K562 (cell line): ENCODE results near the gene P4HB. TPM values are rescaled to one million over a fixed set of nuclear protein-coding genes. Genes with fewer than 3 reads are reported as not detected.

Experiments
- BRD4 ChIP-seq: fragments of 200-600 bp; sonication (generic); IDR thresholded peaks from 2 replicates; pipeline ENCODE4 v1.6.1; 2017; ENCODE audit warnings: inconsistent platforms
- BRF2 ChIP-seq: IDR thresholded peaks from 3 replicates; pipeline ENCODE4 v1.6.1; 2011; ENCODE audit warnings: borderline replicate concordance, mild to moderate bottlenecking; ENCODE audit not compliant: insufficient read length, insufficient read depth
- C11orf30 ChIP-seq: fragments of 450-650 bp; IDR thresholded peaks from 2 replicates; pipeline ENCODE4 v1.6.1; 2016; ENCODE audit warnings: low read depth, mild to moderate bottlenecking
- EWSR1 ChIP-seq: fragments of 450-650 bp; IDR thresholded peaks from 2 replicates; pipeline ENCODE4 v1.6.1; 2018; ENCODE audit warnings: borderline replicate concordance, mild to moderate bottlenecking, low read depth, moderate library complexity; ENCODE audit not compliant: partially characterized antibody
- HNRNPLL ChIP-seq: fragments of 200-400 bp; formaldehyde crosslinking; IDR thresholded peaks from 2 replicates; pipeline ENCODE4 v1.6.1; 2017; ENCODE audit warnings: low read length, low read depth, mild to moderate bottlenecking; ENCODE audit not compliant: poor library complexity, severe bottlenecking
- MBD2 ChIP-seq: sonication (generic); IDR thresholded peaks from 2 replicates; pipeline ENCODE4 v1.6.1; 2016; ENCODE audit warnings: low read depth, borderline replicate concordance
- MTF1 ChIP-seq: fragments of 250-450 bp; sonication (Bioruptor Pico); IDR thresholded peaks from 2 replicates; pipeline ENCODE4 v1.9.0; 2021; ENCODE audit warnings: moderate library complexity, mild to moderate bottlenecking, inconsistent platforms, borderline replicate concordance
- POLR2B ChIP-seq: fragments of 450-650 bp; IDR thresholded peaks from 2 replicates; pipeline ENCODE4 v1.6.1; 2018; ENCODE audit warnings: low read depth; ENCODE audit not compliant: partially characterized antibody
- SUPT5H ChIP-seq: fragments of 450-650 bp; IDR thresholded peaks from 2 replicates; pipeline ENCODE4 v1.6.1; 2016
- ZFX ChIP-seq: sonication (generic); formaldehyde crosslinking; IDR thresholded peaks from 2 replicates; pipeline ENCODE4 v1.8.0; 2022; ENCODE audit warnings: mild to moderate bottlenecking, missing genetic modification reagents, moderate library complexity
- ZNF280B ChIP-seq: fragments of 250-450 bp; sonication (Bioruptor Pico); IDR thresholded peaks from 2 replicates; pipeline ENCODE4 v1.5.1; 2021; ENCODE audit warnings: mild to moderate bottlenecking
- polyA plus RNA-seq, 8 experiments: library from polyadenylated mRNA; depleted of rRNA in 4 of 8; stranded (reverse) in 5 of 8; unstranded in 3 of 8; fragments of >200 nt; fragmentation: Nextera tagmentation in 2 of 8; fragmentation: Illumina TruSeq in 1 of 8; extraction: Ambion mirVana in 2 of 8; extraction: Trizol in 1 of 8; gene quantifications; 2 replicates each; pipeline versions ENCODE4 v1.2.1 to v1.2.3, GENCODE V29; 2011 to 2014; ENCODE audit warnings: inconsistent platforms in 1 of 8, missing spikeins in 1 of 8
- total RNA-seq, 7 experiments: library from RNA; depleted of rRNA in 6 of 7; stranded (reverse); fragments of >200 nt in 6 of 7; fragmentation: Illumina TruSeq in 2 of 7; extraction: Trizol in 2 of 7; gene quantifications; 2 replicates each; pipeline versions ENCODE4 v1.2.1 to v1.2.3, GENCODE V29; 2011 to 2021; ENCODE audit warnings: low replicate concordance in 1 of 7
- TF ChIP-seq, protein P1 (sequence below), 2 experiments: fragments of 450-650 bp; formaldehyde crosslinking in 1 of 2; IDR thresholded peaks; 2 replicates each; pipeline versions ENCODE4 v1.4.0 to v1.6.1; 2014 to 2020; ENCODE audit warnings: mild to moderate bottlenecking in 2 of 2, borderline replicate concordance in 1 of 2, low read depth in 1 of 2
- TF ChIP-seq, protein P2 (sequence below): sonication (generic); formaldehyde crosslinking; IDR thresholded peaks from 2 replicates; pipeline ENCODE4 v1.8.1; 2023; ENCODE audit warnings: mild to moderate bottlenecking, missing genetic modification reagents

Gene P4HB
- total and polyA plus RNA-seq, 9 of the 15 experiments (the other 6 are each of a cell fraction or from before 2014, with no cell fraction given), result 4.4 to 645 (median 325) TPM

GRCh38 chr17:81821603-81822311 lies 38.6 kb downstream of the P4HB start (continued):
- TF ChIP-seq EWSR1 (no peak), BRF2 (no peak), MTF1 (CRISPR knock-in tag) (no peak), SUPT5H (0 out of 2 replicates have a peak, but pooled peaks have one; percentile 45), BRD4 (no peak; the same call in 1 of the 2 replicates), HNRNPLL (no peak), C11orf30 (no peak), MBD2 (no peak), POLR2B (no peak), ZFX (CRISPR knock-in tag) (peak; percentile 63), ZNF280B (CRISPR knock-in tag) (no peak)
- TF ChIP-seq, protein P1, sequence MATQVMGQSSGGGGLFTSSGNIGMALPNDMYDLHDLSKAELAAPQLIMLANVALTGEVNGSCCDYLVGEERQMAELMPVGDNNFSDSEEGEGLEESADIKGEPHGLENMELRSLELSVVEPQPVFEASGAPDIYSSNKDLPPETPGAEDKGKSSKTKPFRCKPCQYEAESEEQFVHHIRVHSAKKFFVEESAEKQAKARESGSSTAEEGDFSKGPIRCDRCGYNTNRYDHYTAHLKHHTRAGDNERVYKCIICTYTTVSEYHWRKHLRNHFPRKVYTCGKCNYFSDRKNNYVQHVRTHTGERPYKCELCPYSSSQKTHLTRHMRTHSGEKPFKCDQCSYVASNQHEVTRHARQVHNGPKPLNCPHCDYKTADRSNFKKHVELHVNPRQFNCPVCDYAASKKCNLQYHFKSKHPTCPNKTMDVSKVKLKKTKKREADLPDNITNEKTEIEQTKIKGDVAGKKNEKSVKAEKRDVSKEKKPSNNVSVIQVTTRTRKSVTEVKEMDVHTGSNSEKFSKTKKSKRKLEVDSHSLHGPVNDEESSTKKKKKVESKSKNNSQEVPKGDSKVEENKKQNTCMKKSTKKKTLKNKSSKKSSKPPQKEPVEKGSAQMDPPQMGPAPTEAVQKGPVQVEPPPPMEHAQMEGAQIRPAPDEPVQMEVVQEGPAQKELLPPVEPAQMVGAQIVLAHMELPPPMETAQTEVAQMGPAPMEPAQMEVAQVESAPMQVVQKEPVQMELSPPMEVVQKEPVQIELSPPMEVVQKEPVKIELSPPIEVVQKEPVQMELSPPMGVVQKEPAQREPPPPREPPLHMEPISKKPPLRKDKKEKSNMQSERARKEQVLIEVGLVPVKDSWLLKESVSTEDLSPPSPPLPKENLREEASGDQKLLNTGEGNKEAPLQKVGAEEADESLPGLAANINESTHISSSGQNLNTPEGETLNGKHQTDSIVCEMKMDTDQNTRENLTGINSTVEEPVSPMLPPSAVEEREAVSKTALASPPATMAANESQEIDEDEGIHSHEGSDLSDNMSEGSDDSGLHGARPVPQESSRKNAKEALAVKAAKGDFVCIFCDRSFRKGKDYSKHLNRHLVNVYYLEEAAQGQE (IDR thresholded peaks at IDR 0.05; ENCODE audit: borderline replicate concordance), result peak; percentile 75
- TF ChIP-seq, protein P1 (CRISPR knock-in tag; IDR thresholded peaks at IDR 0.05; ENCODE audit: low read depth), result peak; percentile 22; the same call in 1 of the 2 replicates
- TF ChIP-seq, protein P2, sequence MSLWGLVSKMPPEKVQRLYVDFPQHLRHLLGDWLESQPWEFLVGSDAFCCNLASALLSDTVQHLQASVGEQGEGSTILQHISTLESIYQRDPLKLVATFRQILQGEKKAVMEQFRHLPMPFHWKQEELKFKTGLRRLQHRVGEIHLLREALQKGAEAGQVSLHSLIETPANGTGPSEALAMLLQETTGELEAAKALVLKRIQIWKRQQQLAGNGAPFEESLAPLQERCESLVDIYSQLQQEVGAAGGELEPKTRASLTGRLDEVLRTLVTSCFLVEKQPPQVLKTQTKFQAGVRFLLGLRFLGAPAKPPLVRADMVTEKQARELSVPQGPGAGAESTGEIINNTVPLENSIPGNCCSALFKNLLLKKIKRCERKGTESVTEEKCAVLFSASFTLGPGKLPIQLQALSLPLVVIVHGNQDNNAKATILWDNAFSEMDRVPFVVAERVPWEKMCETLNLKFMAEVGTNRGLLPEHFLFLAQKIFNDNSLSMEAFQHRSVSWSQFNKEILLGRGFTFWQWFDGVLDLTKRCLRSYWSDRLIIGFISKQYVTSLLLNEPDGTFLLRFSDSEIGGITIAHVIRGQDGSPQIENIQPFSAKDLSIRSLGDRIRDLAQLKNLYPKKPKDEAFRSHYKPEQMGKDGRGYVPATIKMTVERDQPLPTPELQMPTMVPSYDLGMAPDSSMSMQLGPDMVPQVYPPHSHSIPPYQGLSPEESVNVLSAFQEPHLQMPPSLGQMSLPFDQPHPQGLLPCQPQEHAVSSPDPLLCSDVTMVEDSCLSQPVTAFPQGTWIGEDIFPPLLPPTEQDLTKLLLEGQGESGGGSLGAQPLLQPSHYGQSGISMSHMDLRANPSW (CRISPR knock-in tag), result no peak
